IMR-90 (cell line): ENCODE measurements around the gene TFAP2A. TPM values are rescaled to one million over a fixed set of nuclear protein-coding genes. Genes with fewer than 3 reads are reported as not detected.

Source experiments
- ATAC-seq: fragments of 200-7000 bp; cut with Tn5 transposase; 2 replicates; pipeline ENCODE4 v1.9.1; 2020; ENCODE audit warnings: low read depth, mild to moderate bottlenecking, moderate library complexity
- BruUV-seq: library from RNA; stranded (reverse); fragments of 400-500 nt; replicated peaks from 2 replicates; lab custom pipeline; 2021; lab: Mats Ljungman, UMichigan
- CTCF ChIA-PET: fragments of 300-600 bp; formaldehyde crosslinking; extraction: SDS; loops from one replicate; lab custom pipeline; 2021; ENCODE audit warnings: antibody characterized with exemption; lab: Yijun Ruan, JAX
- POLR2A ChIA-PET: fragments of 300-600 bp; sonication (Branson Sonifier 250); formaldehyde crosslinking; loops from one replicate; lab custom pipeline; 2022; ENCODE audit warnings: antibody characterized with exemption; ENCODE audit not compliant: unreplicated experiment; lab: Charles Lee
- DNase-seq: peaks from one replicate; pipeline ENCODE4 v3.0.0; 2013
- H2AFZ ChIP-seq: replicated peaks from 2 replicates; pipeline ENCODE3; 2013; ENCODE audit warnings: low read length, mild to moderate bottlenecking; ENCODE audit not compliant: poor library complexity
- H2AK5ac ChIP-seq: 2 replicates; pipeline ENCODE4 v1.6.1; 2013; ENCODE audit warnings: low read depth, low read length, inconsistent platforms
- H2AK9ac ChIP-seq: replicated peaks from 2 replicates; pipeline ENCODE3; 2013; ENCODE audit warnings: mild to moderate bottlenecking, low read depth, low read length, moderate library complexity; ENCODE audit not compliant: poor library complexity
- H2BK120ac ChIP-seq: 2 replicates; pipeline ENCODE4 v1.6.1; 2013; ENCODE audit warnings: low read depth, low read length, inconsistent platforms
- H2BK15ac ChIP-seq: 3 replicates; pipeline ENCODE4 v1.6.1; 2013; ENCODE audit warnings: low read depth, low read length, inconsistent platforms
- H2BK20ac ChIP-seq: 2 replicates; pipeline ENCODE4 v1.6.1; 2013; ENCODE audit warnings: low read depth, mild to moderate bottlenecking, inconsistent platforms, low read length, moderate library complexity
- H2BK5ac ChIP-seq: 2 replicates; pipeline ENCODE4 v1.6.1; 2013; ENCODE audit warnings: mild to moderate bottlenecking, low read depth, low read length, inconsistent platforms; ENCODE audit not compliant: poor library complexity, severe bottlenecking
- H3K14ac ChIP-seq: replicated peaks from 2 replicates; pipeline ENCODE4 v1.6.1; 2013; ENCODE audit warnings: low read depth, low read length, inconsistent platforms
- H3K18ac ChIP-seq: 2 replicates; pipeline ENCODE4 v1.6.1; 2013; ENCODE audit warnings: low read depth, low read length, control low read depth
- H3K23ac ChIP-seq: 2 replicates; pipeline ENCODE4 v1.6.1; 2013; ENCODE audit warnings: low read depth, low read length, inconsistent platforms
- H3K27ac ChIP-seq: 2 replicates; pipeline ENCODE4 v1.5.1; 2013; ENCODE audit warnings: mild to moderate bottlenecking, control low read depth, low read length; ENCODE audit not compliant: insufficient read depth
- H3K27me3 ChIP-seq: 2 replicates; pipeline ENCODE4 v1.6.1; 2013; ENCODE audit warnings: low read length; ENCODE audit not compliant: control insufficient read depth, insufficient read depth
- H3K36me3 ChIP-seq: 2 replicates; pipeline ENCODE4 v1.6.1; 2013; ENCODE audit warnings: low read length, mixed read lengths; ENCODE audit not compliant: control insufficient read depth, insufficient read depth
- H3K4ac ChIP-seq: 2 replicates; pipeline ENCODE4 v1.6.1; 2013; ENCODE audit warnings: low read depth, low read length, inconsistent platforms
- H3K4me1 ChIP-seq: 2 replicates; pipeline ENCODE4 v1.6.1; 2013; ENCODE audit warnings: low read length, mixed read lengths; ENCODE audit not compliant: control insufficient read depth, insufficient read depth
- H3K4me2 ChIP-seq: 2 replicates; pipeline ENCODE4 v1.6.1; 2013; ENCODE audit warnings: low read depth, mild to moderate bottlenecking, control low read depth, low read length, moderate library complexity
- H3K4me3 ChIP-seq: 2 replicates; pipeline ENCODE4 v1.5.1; 2013; ENCODE audit warnings: low read depth, mild to moderate bottlenecking, control low read depth, low read length, moderate library complexity; ENCODE audit not compliant: insufficient read depth
- H3K56ac ChIP-seq: 2 replicates; pipeline ENCODE4 v1.6.1; 2013; ENCODE audit warnings: low read length, inconsistent platforms; ENCODE audit not compliant: insufficient read depth; ENCODE audit errors: extremely low read depth
- H3K79me1 ChIP-seq, 2 experiments: 2 replicates each; pipeline ENCODE4 v1.6.1; 2013; ENCODE audit warnings: low read length in 2 of 2, inconsistent platforms in 1 of 2, low read depth in 1 of 2
- H3K9ac ChIP-seq: 2 replicates; pipeline ENCODE4 v1.6.1; 2013; ENCODE audit warnings: low read depth, low read length, control low read depth
- H3K9me1 ChIP-seq: 2 replicates; pipeline ENCODE4 v1.6.1; 2013; ENCODE audit warnings: low read length, inconsistent platforms; ENCODE audit not compliant: insufficient read depth
- H3K9me3 ChIP-seq: 2 replicates; pipeline ENCODE4 v1.6.1; 2013; ENCODE audit warnings: low read length; ENCODE audit not compliant: control insufficient read depth, insufficient read depth
- H4K20me1 ChIP-seq: 2 replicates; pipeline ENCODE4 v1.6.1; 2013; ENCODE audit warnings: low read length, inconsistent platforms; ENCODE audit not compliant: insufficient read depth
- H4K5ac ChIP-seq: 2 replicates; pipeline ENCODE4 v1.6.1; 2013; ENCODE audit warnings: mild to moderate bottlenecking, low read depth, low read length, control low read depth
- H4K8ac ChIP-seq, 2 experiments: 2 replicates each; pipeline ENCODE4 v1.6.1; 2013; ENCODE audit warnings: low read depth in 2 of 2, low read length in 2 of 2, control low read depth in 1 of 2, inconsistent platforms in 1 of 2
- H4K91ac ChIP-seq: 2 replicates; pipeline ENCODE4 v1.6.1; 2013; ENCODE audit warnings: low read depth, low read length, inconsistent platforms; ENCODE audit not compliant: insufficient read depth
- CHD1 ChIP-seq: IDR thresholded peaks from 2 replicates; pipeline ENCODE4 v1.6.1; 2012; ENCODE audit warnings: low read depth, low read length, improper control_type of control experiment
- CTCF ChIP-seq: conservative IDR thresholded peaks from 2 replicates; pipeline ENCODE4 v1.5.1; 2012; ENCODE audit warnings: mild to moderate bottlenecking, low read depth, low read length, improper control_type of control experiment
- NFE2L2 ChIP-seq: fragments of 150-350 bp; IDR thresholded peaks from 2 replicates; pipeline ENCODE4 v1.6.1; 2016; ENCODE audit warnings: low read depth, mild to moderate bottlenecking, low read length
- RAD21 ChIP-seq: IDR thresholded peaks from 2 replicates; pipeline ENCODE4 v1.6.1; 2012; ENCODE audit warnings: low read length, improper control_type of control experiment
- USF2 ChIP-seq: fragments of 150-350 bp; IDR thresholded peaks from 2 replicates; pipeline ENCODE4 v1.6.1; 2017; ENCODE audit warnings: mild to moderate bottlenecking, antibody characterized with exemption, low read length, low read depth
- WGBS, 2 experiments: methylation state at CpG; one replicate each; pipeline versions ENCODE4 v1.1.5 to v1.1.7; 2013; ENCODE audit warnings: missing lambda C conversion rate in 2 of 2; ENCODE audit not compliant: insufficient read length in 1 of 2; ENCODE audit errors: extremely low coverage in 2 of 2; 5-methylcytosine and 5-hydroxymethylcytosine counted together
- dilution Hi-C: fragments of 300-500 bp; cut with HindIII; formaldehyde crosslinking; loops from one replicate; pipeline ENCODE4 v1.14.3; 2018; ENCODE audit warnings: low sequenced_read_pairs; ENCODE audit not compliant: unreplicated experiment
- in situ Hi-C: fragments of 300-500 bp; cut with MboI; formaldehyde crosslinking; loops from 3 replicates; pipeline ENCODE4 v1.14.3; 2019; ENCODE audit warnings: low sequenced_read_pairs, inconsistent platforms, mixed read lengths
- intact Hi-C: fragments of 100-400 bp; cut with micrococcal nuclease; formaldehyde crosslinking; loops from 2 replicates; pipeline ENCODE4 v1.10.0; 2022
- polyA plus RNA-seq, 3 experiments: library from polyadenylated mRNA; depleted of rRNA; stranded (reverse); fragments of >200 nt; gene quantifications; 2 replicates each; pipeline ENCODE4 v1.2.3, GENCODE V29; 2012; ENCODE audit warnings: low replicate concordance in 1 of 3
- total RNA-seq: library from RNA; depleted of rRNA; stranded (reverse); fragments of >200 nt; gene quantifications from 2 replicates; pipeline ENCODE4 v1.2.3, GENCODE V29; 2012

Gene TFAP2A
- total and polyA plus RNA-seq, 2 of the 4 experiments (the other 2 are of a cell fraction), result 0.72 to 7.1 TPM

GRCh38 chr6:10389739-10390494 is 25.0 kb downstream of the TFAP2A start:
- Histone ChIP-seq H3K4me2 (no peak overlapping the region), H4K20me1 (no peaks in the 10 kb centered on the region), H3K36me3 (no peaks in the 10 kb centered on the region), H3K27ac (no peak overlapping the region), H3K9me3 (peaks cover 7% of the 10 kb centered on the region), H3K18ac (no peak overlapping the region), H2BK20ac (no peak overlapping the region), H4K91ac (no peak overlapping the region), H3K14ac (no peak overlapping the region), H3K23ac (no peak overlapping the region), H3K4ac (no peak overlapping the region), H2AFZ (no peak overlapping the region), H4K8ac (no peak overlapping the region), H3K27me3 (peaks cover 81% of the 10 kb centered on the region), H3K9ac (no peak overlapping the region), H2BK120ac (no peak overlapping the region), H3K56ac (no peak overlapping the region), H2BK5ac (no peak overlapping the region), H3K79me1 (no peaks in the 10 kb centered on the region), H4K5ac (no peak overlapping the region), H3K4me1 (no peaks in the 10 kb centered on the region), H2AK5ac (no peak overlapping the region), H3K4me3 (no peak overlapping the region), H2AK9ac (no peak overlapping the region), H2BK15ac (no peak overlapping the region), H3K9me1 (no peaks in the 10 kb centered on the region)
- TF ChIP-seq USF2 (no peak), CTCF (no peak), RAD21 (no peak), CHD1 (no peak), NFE2L2 (no peak)
- dilution Hi-C loops (no loop called here), intact Hi-C loops (no loop called here), in situ Hi-C loops (no loop called here)
- POLR2A ChIA-PET, result no interaction called here
- DNase-seq (no peak), ATAC-seq (no peak)
- CTCF ChIA-PET, result no interaction called here
- 1% methylated on average over 19 of the region's 47 CpGs; no CpG with 5 or more reads in 1 of the 2 experiments for WGBS, 2 experiments
- BruUV-seq, result no TSS peak
